GM18526 (cell line): ENCODE results near the gene ATP10A.

Source experiments
- POLR2A ChIP-seq: IDR thresholded peaks from 3 replicates; pipeline ENCODE4 v1.6.1; 2011; ENCODE audit not compliant: insufficient read length; ENCODE audit errors: extremely low read depth

ATP10A gene

DNA sequence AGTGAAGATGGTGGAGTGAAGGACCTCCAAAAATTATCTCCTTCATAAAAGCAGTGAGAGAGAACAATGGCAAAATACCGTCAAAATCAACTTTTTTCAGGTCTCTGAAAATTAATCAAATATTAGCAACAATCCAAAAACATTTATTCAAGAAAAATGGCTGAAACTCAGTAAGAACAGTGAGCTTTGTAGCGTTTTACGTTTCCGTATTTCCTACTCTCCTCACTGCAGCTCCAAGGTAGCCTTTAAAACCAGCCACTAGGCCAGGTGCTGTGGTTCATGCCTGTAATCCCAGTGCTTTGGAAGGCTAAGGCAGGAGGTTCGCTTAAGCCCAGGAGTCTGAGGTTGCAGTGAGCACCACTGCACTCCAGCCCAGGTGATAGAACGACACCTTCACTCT lies 38.5 kb downstream of the ATP10A start:
- no peak for TF ChIP-seq POLR2A

DNA sequence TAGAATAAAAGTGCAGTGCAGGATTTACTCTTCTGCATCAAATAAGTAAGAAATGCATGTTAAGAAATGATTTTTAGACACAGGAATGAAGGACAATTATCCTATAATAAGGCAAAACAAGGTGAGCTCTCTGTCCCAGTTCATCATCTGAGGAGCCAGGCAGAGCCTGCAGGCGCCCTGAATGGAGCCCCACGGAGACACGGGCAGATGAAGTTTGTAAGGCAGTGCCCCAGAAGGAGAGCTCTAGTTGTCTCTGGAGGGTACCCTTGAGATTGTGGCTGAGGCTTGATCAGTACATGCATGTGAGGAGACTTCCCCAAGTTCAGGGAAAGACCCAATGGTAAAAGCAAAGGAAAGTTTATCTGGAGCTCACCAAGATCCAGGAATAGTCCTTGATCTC lies 50.3 kb downstream of the ATP10A start:
- TF ChIP-seq POLR2A = no peak

- no peak for TF ChIP-seq POLR2A
These were observed 51.1 kb downstream of the ATP10A start for GRCh38 chr15:25812073-25812472.

DNA sequence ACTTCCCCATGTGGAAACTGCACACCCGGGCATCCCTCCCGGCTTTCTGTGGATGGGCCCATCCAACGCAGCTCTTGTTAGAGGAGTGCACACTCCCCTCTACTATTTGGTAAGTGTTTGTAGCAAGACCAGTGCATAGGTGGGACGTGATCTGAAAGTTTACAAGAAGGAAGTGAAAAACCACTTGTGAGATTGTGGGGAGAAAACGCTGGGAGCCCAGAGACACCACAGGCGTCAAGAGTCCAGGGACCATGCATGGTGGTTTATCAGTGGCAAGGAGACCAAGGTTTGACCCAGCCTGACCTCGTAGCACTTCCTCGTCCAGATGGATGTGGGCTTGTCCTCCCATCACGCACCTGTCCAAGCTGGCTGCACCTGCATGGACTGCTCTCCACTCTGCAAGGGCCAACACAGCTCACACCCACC lies 51.6 kb downstream of the ATP10A start:
- TF ChIP-seq POLR2A = no peak

- no peak for TF ChIP-seq POLR2A
These were observed 52.5 kb downstream of the ATP10A start for GRCh38 chr15:25810631-25811091.

- TF ChIP-seq POLR2A = no peak
These were observed 53.0 kb downstream of the ATP10A start for GRCh38 chr15:25810154-25810553.

DNA sequence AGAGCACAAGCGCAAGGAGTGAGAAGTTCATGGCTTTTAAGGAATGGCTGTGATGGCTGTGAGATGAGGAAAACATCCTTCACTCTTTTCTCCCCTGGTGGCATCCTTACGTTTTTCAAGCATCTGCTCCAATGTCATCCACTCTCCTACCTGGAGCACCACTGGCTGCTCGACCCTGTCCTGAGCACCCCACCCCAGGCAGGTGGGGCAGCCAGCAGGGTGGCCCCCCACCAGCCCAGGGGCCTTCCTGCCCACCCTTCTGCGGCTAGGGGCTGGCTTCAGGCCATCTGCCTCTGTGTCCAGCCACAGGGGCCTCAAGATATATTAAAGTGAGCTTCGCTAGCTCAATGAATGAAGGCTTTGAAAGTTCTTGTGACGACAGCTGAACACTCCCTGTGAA lies 56.1 kb downstream of the ATP10A start:
- TF ChIP-seq POLR2A = no peak

GRCh38 chr15:25805031-25805430 lies 58.1 kb downstream of the ATP10A start:
- TF ChIP-seq POLR2A = no peak

- no peak for TF ChIP-seq POLR2A
These were observed 58.7 kb downstream of the ATP10A start for GRCh38 chr15:25804451-25804850.

GRCh38 chr15:25803541-25803940 lies 59.6 kb downstream of the ATP10A start:
- no peak for TF ChIP-seq POLR2A

- TF ChIP-seq POLR2A = no peak
These were observed 60.1 kb downstream of the ATP10A start for GRCh38 chr15:25803036-25803435.

GRCh38 chr15:25802285-25802830 lies 60.8 kb downstream of the ATP10A start:
- TF ChIP-seq POLR2A = no peak

- TF ChIP-seq POLR2A = no peak
These were observed 61.4 kb downstream of the ATP10A start for GRCh38 chr15:25801586-25802284.

DNA sequence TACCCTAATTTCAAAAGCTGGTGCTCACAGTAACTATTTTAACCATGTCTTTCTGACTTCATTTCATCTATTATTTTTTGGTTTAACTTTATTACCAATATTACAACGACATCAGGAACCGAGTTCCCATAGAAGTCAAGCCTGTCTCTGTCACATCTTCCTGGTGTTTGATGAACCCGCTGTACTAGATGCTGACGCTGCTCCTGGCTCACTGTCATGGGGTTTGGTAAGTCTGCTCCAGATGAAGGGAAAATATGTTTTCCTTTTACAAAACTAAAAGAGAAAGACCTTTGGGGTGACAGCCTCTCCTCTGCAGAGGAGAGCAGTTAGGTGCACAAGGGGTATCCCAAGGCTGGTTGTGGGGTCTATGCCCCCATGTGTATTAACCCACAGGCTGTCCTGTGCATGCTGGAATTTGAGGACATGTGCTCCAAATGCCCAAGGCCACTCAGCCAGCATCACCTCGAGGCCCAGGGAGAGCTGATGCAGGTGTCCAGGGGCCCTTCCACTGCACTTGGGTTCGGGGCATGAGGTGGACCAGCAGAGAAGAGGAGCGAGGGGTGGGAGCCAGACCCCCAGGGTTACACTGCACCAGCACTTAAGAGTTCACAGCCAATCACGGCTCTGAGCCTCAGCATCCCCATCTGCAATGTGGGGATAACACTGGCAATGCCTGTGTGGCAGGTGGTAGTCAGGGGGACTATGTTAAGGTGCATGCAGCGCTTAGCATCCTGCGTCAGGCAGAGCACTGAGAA lies 62.2 kb downstream of the ATP10A start:
- no peak for TF ChIP-seq POLR2A

- TF ChIP-seq POLR2A = no peak
These were observed 63.0 kb downstream of the ATP10A start for GRCh38 chr15:25799906-25800700.

- TF ChIP-seq POLR2A = no peak
These were observed 64.9 kb downstream of the ATP10A start for GRCh38 chr15:25797936-25798901.
